ENCODE results near the gene SUN1.
"Not testable (repeated sequence)": the region's sequence is repeated elsewhere in the genome, so short reads cannot be mapped to it uniquely, and the experiment has no call there.

The SUN1 gene

GRCh38 chr7:832167-832967 is at the start of gene SUN1:
TSS of gene SUN1 (plus strand) at chr7:832476. CDS start at chr7:832525, 49 bp downstream.
- peak; percentile 12 for DNase-seq

GRCh38 chr7:782718-783449 is 49.4 kb upstream of the SUN1 start:
- no peak for DNase-seq

GRCh38 chr7:783556-784490 is 48.5 kb upstream of the SUN1 start:
- no peak for DNase-seq

GRCh38 chr7:784971-785370 is 47.3 kb upstream of the SUN1 start:
- DNase-seq, result no peak

GRCh38 chr7:785416-785815 is 46.9 kb upstream of the SUN1 start:
- no peak for DNase-seq

- DNase-seq, result peak; percentile 15
Measured at GRCh38 chr7:786472-787255, 45.6 kb upstream of the SUN1 start.

GRCh38 chr7:787332-788240 is 44.7 kb upstream of the SUN1 start:
- no peak for DNase-seq

- DNase-seq, result no peak
Measured at GRCh38 chr7:791519-791918, 40.8 kb upstream of the SUN1 start.

- DNase-seq, result no peak
Measured at GRCh38 chr7:794207-794606, 38.1 kb upstream of the SUN1 start.

GRCh38 chr7:794671-795329 is 37.5 kb upstream of the SUN1 start:
- no peak for DNase-seq

GRCh38 chr7:796434-797169 is 35.7 kb upstream of the SUN1 start:
- DNase-seq, result not testable (repeated sequence)

GRCh38 chr7:798921-799470 is 33.3 kb upstream of the SUN1 start:
- DNase-seq, result no peak

- no peak for DNase-seq
Measured at GRCh38 chr7:800692-801091, 31.6 kb upstream of the SUN1 start.

GRCh38 chr7:801351-801750 is 30.9 kb upstream of the SUN1 start:
- DNase-seq, result not testable (repeated sequence)

GRCh38 chr7:801940-802381 is 30.3 kb upstream of the SUN1 start:
- DNase-seq, result no peak

GRCh38 chr7:802500-803242 is 29.6 kb upstream of the SUN1 start:
- DNase-seq, result no peak

GRCh38 chr7:803243-803635 is 29.0 kb upstream of the SUN1 start:
- no peak for DNase-seq

GRCh38 chr7:803796-804195 is 28.5 kb upstream of the SUN1 start:
- not testable (repeated sequence) for DNase-seq

- DNase-seq, result no peak
Measured at GRCh38 chr7:805261-805660, 27.0 kb upstream of the SUN1 start.

Data from amniotic stem cell (primary cell).